LoVo (cell line): ENCODE data around the gene CYGB.
A peak's percentile ranks its signal among the peaks of the same experiment; 100 is the strongest.
"Not testable (repeated sequence)": the region's sequence is repeated elsewhere in the genome, so short reads cannot be mapped to it uniquely, and the experiment has no call there.

Experiments used
- DNase-seq: peaks from one replicate; pipeline ENCODE4 v3.0.0-alpha.2; 2016; ENCODE audit warnings: low spot score

Gene CYGB

DNA sequence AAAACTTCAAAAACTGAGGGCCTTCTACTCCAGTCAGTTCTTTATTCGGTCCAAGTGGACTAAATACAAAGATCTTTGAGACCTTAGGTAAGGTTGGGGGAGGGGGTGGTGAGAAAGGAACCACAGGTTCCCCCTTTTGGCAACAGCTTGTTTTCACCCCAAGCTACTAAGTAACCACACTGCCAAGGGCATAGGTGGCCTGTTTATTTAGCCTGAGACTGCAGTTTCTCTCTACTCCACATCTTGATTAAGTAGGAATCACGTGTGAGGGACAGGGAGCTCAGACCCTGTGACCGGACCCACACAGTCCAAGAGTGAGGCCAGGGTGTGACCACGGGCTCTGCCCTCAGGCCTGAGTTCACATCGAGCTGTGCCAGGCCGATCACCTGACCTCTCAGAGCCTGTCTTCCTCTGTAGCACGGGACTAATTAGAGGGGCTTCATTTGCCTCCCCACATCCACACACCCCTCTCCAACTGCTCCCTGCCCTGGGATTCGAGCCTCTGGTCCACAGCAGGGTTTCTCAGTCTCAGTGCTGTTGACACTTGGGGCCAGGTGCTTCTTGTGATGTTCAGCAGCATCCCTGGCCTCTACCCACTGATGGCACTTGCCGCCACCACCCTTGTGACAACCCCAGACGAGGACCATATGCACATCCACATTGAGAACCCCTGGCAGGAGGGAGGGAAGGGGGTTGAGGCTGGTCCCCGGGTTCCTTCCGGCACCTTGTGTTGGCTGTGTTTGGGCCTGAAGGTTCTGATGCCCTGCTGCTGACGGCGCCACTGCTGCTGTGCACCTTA lies 30.3 kb upstream of the CYGB start:
- DNase-seq, result no peak

DNA sequence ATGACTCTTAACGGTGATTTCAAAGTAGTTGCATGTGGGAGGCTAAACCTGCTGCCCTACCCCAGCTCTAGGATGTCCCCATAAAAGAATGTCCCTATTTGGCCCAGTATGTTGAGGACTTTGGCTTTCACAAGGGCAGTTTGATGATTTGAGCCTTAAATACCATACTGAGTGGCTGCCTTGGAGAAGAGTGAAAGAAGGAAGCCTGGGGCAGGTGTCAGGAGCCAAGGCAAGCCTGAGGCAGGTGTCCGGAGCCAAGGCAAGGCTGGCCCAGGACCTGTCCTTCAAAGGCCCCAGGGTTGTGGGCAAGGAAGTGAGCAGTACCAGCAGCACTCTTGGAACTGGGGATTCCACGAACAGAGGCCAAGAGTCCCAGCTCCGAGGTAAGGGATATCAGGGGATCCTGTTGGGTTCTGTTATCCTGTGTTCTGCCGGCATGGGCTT lies 29.5 kb upstream of the CYGB start:
- no peak for DNase-seq

DNA sequence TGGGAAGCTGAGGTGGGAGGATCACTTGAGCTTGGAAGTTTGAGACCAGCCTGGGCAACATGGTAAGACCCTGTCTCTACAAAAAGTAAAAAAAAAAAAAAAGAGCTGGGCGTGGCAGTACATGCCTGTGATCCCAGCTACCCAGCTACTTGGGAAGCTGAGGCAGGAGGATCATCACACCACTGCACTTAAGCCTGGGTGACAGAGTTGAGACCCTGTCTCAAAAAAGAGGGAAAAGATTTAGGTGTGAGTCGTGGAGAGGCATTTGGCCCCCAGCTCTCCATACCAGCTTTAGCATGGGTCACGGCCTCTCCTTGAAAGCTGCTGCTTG lies 29.1 kb upstream of the CYGB start:
- no peak for DNase-seq

DNA sequence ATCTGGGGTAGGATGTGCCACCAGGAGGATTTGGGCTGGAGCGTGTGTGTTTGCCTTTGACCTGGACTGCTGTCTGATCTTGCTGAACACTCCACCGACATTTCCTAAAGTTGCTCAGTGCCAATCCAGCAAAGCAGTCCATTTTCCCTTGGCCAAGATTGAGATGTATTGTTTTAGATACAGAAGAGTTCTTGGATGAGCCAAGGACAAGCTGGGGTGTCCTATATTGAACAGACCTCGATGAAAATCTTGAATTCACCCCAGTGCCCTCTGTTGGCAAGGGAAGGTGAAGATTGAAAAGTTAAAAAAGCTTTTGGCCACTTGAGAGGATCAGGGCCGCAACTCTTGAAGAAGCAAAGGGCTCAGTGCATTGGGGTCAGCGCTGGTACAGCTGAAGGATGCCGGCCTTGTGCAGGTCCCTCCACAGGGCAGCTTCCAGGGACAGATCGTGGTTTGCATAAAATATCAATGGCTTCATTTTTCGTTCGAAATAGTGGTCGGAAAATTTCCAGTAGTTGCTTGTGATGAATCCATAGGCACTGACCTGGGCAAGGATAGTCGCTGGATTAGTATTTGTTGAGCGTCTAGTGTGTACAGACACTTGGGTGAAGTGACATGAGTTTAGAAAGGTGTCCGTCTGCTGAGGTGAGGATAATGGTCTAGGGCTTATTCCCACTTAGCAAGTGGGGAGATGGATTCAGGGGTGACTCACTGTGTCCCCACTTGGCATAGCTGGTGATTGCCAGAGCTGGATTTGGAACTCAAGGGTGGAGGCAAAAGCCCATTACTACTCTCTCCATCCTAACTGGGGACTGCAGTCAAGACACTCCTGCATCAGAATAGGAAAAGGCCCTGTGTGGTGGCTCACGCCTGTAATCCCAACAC lies 28.5 kb upstream of the CYGB start:
- DNase-seq, result no peak

DNA sequence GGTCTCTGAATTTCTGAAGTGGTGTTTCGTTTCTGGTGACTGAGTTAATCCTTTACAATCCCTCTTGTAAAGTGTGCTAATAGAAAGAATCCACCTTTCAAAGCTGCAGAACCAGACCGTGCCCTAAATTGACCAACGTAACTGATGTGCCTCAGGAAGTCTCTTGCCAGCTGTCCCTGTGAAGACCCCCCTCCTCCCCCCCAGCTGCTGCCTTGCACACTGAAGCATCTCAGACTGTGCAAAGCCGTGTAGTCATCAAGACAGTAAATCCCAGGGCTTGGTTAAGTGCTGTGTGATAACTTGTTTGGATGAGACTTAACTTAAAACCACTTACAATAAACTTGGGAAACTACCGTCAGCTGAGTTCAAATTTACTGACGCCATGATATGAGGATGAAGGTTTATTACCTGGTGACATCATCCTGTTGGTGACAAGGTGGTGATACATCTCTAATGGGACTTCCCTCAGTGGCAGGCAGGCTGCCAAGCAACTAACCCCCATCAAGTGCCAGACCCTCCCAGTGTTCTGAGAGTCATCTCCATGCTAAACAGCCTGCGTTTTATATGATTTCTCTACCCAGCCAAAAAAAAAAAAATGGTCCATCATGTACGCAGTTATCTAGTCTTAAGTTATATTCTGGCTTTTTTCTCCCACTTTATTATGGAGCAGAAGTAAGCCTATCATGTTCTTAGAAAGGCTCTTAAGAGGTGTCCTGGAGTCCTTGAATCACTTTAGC lies 27.6 kb upstream of the CYGB start:
- not testable (repeated sequence) for DNase-seq

DNA sequence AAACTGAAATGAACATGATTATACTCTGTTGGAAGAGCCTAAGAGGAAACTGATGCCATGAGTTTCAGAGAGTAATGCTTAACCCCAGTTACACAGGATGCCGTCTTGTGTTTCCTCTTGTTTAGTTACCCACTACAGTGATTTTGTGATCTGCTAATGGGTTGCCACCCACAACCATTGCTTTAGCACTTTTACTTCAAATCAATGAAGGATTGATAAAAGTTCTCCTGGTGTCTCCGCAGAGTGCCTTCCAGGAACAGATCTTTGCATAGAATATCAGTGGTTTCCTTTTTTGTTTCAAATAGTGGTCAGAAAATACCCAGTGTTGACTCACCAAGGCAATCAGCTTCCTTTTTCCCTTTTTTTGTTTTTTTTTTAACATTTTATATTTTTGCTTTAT lies 25.9 kb upstream of the CYGB start:
- not testable (repeated sequence) for DNase-seq

DNA sequence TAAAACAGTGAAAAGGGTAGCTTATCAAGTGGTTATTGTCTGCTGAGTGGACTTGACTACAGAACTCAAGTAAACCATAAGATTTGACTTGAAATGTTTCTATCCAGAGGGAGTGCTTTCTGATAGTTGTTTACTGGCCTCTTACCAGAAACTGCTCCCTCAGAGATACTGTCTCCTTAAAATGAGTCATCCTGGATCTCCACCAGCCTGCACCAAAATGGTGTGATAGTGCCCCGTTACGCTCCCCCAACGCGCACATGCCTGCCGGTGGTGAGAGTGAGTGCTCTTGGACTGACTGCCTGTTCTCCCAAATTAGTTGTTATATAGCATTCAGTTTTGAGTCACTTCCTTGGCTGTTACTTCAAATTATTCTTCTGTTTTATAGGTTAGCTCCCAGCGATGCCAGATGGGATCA lies 25.2 kb upstream of the CYGB start:
- DNase-seq, result no peak

DNA sequence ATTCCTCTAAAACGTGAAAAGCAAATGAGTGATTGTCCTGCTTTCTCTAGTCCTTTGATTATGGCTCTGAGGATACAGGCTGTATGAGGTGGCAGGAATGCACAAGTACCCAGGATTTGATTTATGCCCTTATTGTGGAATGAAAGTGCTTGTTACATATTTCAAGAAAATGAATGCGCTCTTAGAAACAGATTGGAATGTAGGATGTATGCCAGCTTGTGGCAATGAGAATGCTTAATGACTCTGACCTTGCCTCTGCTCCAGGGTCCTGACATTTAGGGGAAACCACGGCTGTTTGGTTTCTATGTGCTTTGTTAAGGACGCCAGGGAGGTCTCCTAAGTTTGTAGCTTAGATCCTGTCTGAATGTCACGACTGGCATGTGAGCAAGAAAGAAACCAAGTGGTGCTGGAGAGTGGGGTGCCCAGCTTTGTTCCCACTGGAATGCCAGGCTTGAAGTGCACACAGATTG lies 24.3 kb upstream of the CYGB start:
- no peak for DNase-seq

DNA sequence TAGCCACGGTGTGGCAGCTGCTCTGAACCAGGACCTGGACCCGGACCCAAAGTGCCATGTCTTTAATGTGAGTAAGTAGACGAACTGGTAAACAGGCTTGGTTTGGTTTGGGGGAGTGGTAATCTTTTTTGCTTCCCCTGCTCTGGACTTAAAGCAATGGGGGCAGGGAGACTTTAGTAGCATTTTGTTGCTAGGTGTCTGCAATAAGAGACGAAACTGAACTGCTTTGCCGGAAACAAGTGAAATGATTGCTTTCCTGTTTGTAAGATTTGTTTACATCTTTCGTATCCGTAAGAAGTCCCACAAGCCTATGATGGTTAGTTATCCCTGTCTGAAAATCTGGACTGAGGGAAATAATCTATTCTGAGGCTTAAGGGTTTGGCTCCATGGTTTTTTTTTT lies 23.8 kb upstream of the CYGB start:
- no peak for DNase-seq

DNA sequence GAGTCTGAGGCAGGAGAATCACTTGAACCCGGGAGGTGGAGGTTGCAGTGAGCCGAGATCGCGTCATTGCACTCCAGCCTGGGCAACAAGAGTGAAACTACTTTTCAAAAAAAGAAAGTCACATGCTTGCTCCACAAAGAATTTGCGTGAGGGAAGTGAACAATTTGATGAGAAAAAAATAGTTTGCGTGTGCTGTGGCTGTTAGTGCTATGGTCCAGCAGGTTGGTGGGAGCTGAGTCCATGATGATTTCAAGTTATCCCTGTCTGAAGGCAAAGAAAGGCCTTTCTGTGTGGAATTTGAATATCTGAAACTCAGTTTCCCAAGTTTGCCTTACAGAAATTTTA lies 23.3 kb upstream of the CYGB start:
- no peak for DNase-seq

DNA sequence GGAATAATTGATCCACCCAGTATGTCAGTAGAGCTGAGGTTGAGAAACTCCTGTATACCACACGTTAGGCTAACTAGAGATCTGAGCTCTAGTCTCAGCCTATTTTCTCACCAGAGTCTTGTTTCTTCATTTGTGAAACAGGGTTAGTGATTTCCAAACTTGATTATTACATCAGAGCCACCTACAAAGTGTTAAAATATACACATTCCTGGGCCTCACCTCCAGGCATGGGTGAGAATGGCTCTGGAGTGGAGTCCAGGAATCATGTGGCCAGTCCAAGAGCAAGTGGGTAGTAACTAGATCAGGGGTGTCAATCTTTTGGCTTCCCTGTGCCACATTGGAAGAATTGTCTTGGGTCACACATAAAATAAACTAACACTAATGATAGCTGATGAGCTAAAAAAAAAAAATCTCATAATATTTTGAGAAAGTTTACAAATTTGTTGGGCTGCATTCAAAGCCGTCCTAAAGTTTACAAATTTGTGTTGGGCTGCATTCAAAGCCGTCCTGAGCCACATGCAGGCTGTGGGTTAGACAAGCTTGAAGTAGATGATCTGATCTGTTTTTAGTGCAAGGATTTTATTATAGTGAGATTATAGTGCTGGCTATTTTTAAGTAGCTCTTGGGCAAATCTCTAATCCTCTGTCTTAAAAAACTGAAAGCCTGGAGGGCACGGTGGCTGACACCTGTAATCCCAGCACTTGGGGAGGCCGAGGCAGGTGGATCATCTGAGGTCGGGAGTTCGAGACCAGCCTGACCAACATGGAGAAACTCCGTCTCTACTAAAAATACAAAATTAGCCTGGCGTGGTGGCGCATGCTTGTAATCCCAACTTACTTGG lies 22.7 kb upstream of the CYGB start:
- no peak for DNase-seq

DNA sequence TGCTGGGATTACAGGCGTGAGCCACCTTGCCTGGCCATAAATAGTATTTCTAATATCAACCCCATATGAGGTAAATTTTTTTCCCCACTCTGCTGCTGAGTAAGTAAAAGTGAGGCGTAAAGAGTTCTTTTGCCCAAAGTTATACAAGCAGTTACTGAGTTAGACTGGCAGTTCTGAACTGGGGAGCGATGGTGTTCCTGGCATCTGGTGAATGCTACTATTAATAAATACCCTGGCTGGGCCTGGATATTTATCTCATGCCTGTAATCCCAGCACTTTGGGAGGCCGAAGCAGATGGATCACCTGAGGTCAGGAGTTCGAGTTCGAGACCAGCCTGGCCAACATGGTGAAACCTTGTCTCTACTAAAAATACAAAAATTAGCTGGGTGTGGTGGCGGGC lies 22.0 kb upstream of the CYGB start:
- DNase-seq, result not testable (repeated sequence)

DNA sequence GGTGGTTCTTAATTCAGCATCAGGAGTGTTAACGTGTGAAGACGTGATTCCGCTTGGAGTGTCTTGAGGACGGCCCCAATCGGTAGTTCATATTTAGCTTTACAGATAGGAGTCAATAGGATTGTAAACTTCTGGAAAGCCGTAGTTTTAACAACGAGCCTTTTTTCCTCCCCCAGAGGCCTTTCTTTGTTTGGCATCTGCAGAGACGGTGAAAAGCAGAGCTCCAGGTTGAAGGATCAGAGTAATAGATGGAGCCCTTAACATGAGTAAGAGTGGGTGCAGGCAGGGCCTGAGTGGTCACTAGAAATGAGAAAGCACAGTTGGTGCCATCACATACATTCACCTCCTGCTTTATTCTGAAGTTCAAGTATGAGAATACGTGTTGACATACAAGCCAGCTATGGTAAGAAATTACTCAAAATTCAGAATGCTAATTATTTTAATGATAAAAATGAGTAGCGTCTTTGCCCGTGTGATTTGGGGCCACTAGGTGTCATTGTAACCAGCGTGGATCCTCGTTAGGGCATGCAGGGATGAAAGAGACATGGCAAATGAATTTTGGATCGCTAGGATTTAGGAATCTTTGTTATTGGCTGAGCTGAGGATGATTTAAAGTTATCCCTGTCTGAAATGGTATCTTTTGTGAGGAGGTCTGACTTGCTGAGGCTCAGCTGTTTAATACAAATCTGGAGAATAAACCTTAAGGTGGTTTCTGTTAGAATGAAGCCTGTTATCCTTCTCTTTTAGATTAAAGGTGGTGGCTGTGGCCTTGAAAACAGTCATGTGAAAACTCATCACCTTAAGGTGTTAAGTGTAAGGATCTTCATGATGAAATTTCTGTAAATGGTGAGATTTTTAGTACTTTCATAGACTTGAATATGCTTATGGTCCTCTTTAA lies 20.9 kb upstream of the CYGB start:
- DNase-seq, result peak; percentile 33

DNA sequence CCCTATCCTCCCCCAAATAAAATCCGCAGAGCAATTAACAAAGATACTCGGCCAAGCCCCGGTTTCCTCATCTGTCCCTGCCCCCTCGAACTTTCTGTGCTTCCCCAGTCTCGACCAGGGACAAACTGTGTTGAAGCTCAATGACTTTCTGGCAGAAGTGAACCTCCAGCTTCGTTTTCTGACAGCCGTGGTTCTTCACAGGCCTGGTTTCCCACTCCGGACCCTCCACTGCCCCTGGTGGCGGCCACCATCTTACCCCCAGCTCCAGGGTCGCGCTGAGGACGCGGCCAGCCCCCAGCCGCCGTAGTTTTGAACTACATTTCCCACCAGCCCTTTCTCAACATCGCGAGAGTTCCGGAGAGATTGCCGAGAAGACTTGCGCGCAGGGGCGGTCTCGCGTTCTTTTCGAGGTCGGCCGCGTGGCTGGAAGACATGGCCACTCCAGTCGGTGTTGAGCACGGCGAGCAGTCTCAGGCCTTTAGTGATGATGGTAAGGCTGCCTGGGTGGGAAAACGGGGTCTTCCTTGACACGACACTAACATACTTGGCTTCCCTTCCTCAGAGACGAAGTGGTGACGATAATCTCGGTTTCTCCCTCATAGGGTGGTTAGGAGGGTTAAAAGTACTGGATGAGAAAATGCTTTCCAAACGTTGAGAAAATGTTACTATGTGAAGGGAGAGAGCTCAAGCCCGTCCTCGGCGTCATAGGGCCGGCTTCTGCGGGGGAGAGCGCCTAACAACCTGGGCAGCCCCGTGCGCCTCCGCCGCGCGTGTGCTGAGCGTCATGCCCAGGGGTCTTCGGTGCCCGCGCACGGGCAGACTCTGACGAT lies 20.1 kb upstream of the CYGB start:
- peak; percentile 97 for DNase-seq

DNA sequence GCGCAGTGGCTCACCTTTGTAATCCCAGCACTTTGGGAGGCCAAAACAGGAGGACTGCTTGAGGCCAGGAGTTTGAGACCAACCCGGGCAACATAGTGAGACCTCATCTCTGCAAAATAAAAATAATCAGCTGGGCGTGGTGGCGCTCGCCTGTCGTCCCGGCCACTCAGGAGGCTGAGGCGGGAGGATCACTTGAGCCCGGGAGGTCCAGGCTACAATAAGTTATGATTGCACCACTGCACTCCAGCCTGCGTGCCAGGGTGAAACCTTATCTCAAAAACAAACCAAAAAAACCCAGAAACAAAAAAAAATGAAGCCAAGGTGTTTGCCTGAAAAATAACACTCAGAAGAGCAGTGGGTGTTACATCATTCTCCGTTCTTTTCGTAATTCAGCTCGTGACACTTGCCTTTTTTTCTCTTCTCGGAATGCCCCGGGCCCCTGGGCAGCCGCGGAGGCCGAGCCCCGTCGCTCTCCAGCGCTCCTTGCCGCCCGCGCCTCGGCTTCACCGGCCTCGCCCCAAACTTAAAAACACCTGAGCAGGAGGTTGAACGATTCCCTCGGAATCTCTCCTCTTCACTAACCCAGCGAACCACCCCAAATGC lies 19.4 kb upstream of the CYGB start:
- no peak for DNase-seq

DNA sequence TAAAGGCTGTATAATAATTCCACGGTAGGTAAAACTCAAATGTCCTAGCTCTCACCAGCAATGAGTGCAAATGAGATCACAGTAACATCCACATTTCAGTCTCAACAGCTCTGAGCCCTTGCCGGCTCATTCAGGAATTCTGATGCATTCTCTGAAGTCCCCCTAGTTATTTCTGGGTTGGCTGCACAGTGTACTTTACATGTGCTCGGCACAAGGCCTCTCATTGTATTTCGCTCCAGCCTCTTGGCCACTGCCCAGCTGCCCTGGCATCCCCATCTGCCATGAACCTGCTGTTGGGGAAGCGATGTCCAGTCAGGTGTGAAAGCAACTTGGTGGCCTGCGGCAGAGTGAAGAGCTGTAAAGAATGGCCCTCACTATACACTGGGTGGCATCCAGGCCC lies 16.6 kb upstream of the CYGB start:
- no peak for DNase-seq

DNA sequence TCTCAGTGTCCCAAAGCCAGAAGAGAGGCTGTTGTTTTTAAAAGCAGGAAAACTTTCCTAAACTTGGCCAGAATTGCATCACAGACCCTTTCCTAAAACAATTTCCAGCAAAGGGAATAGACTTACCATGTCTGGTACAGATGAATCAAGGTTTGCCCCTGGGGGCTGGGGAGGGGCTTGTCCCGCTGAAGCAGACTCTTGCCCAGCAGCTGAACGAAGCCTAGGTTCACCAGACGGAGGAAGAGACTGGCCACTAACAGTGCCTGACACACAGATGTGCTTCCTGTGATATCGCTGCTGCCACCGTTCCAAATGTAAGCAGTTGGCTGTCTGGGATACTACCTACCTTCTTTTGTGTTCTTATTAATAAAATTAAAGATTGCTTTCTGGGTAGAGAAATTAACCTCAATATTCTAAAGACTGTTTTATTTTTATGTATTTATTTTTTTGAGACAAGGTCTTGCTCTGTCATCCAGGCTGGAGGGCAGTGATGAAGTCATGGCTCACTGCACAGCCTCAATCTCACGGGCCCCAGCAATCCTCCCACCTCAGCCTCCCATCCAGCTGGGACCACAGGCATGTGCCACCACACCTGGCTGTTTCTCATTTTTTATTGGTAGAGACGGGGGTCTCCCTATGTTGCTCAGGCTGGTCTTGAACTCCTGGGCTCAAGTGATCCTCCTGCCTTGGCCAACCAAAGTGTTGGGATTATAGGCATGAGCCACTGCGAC lies 15.8 kb upstream of the CYGB start:
- DNase-seq, result no peak

DNA sequence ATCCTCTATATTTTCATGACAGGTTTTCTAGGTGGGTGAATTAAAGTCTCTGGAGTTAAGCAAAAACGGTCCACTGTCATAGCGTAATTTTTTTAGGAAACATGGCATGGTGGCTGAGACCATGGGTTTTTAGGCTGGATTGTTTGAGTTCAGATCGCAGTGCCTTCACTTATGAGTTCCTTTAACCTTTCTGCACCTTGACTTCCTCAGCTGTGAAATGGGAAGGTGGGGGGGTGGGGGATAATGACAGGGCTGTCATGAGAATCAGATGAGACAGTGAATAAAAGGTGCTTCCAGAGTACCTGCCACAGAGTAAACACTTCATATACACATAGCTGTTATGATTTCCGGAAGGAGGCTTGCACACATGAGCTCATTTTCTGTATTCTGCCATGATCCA lies 14.2 kb upstream of the CYGB start:
- DNase-seq, result no peak
